ENCODE data around the gene CCDC57.

DNA sequence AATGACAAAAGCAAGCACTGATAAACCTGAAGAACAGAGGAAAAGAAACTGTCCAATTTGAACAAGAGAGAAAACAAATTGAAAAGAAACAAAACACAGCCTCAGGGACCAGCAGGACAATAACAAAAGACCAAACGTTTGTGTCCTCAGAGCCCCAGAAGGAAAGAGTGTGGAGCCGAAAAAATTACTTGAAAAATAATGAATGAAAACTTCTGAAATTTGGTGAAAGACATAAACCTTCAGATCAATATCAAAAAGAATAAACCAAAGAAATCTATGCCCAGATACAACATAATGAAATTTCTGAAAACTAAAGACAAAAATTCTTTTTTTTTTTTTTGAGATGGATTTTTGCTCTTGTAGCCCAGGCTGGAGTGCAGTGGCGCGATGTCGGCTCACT, 45.6 kb downstream of the CCDC57 start:
- TF ChIP-seq, protein P1, sequence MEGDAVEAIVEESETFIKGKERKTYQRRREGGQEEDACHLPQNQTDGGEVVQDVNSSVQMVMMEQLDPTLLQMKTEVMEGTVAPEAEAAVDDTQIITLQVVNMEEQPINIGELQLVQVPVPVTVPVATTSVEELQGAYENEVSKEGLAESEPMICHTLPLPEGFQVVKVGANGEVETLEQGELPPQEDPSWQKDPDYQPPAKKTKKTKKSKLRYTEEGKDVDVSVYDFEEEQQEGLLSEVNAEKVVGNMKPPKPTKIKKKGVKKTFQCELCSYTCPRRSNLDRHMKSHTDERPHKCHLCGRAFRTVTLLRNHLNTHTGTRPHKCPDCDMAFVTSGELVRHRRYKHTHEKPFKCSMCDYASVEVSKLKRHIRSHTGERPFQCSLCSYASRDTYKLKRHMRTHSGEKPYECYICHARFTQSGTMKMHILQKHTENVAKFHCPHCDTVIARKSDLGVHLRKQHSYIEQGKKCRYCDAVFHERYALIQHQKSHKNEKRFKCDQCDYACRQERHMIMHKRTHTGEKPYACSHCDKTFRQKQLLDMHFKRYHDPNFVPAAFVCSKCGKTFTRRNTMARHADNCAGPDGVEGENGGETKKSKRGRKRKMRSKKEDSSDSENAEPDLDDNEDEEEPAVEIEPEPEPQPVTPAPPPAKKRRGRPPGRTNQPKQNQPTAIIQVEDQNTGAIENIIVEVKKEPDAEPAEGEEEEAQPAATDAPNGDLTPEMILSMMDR (IDR thresholded peaks at IDR 0.05 in 2 of 3, conservative IDR thresholded peaks at IDR 0.05 in 1 of 3; ENCODE audit: insufficient read depth in 2 of 3, low read depth in 1 of 3, low read length in 3 of 3): no peak
- TF ChIP-seq NR1H2 (CRISPR knock-in tag; IDR thresholded peaks at IDR 0.05): no peak
- TF ChIP-seq ZNF197 (CRISPR knock-in tag; IDR thresholded peaks at IDR 0.05; ENCODE audit: low read depth): no peak
- TF ChIP-seq POLR2A (conservative IDR thresholded peaks at IDR 0.05): no peak
